HG03045 (cell line): Measurements from ENCODE around the gene GARNL3.

Source experiments
- ATAC-seq: cut with Tn5 transposase; IDR thresholded peaks from one replicate; pipeline ENCODE4 v1.9.1; 2021; ENCODE audit warnings: mild to moderate bottlenecking, moderate library complexity; ENCODE audit not compliant: unreplicated experiment

Gene GARNL3

GRCh38 chr9:127277770-127278169 is 13.2 kb downstream of the GARNL3 start:
- ATAC-seq: no peak

GRCh38 chr9:127278372-127278771 is 13.8 kb downstream of the GARNL3 start:
- ATAC-seq: no peak

GRCh38 chr9:127279717-127280285 is 15.2 kb downstream of the GARNL3 start:
- no peak for ATAC-seq

- no peak for ATAC-seq
Observed at GRCh38 chr9:127280880-127281660, 16.5 kb downstream of the GARNL3 start.

- ATAC-seq: no peak
Observed at GRCh38 chr9:127281891-127282290, 17.3 kb downstream of the GARNL3 start.

GRCh38 chr9:127282611-127283010 is 18.0 kb downstream of the GARNL3 start:
- no peak for ATAC-seq

GRCh38 chr9:127283135-127283534 is 18.6 kb downstream of the GARNL3 start:
- ATAC-seq: no peak

- no peak for ATAC-seq
Observed at GRCh38 chr9:127283917-127284497, 19.4 kb downstream of the GARNL3 start.

- ATAC-seq: no peak
Observed at GRCh38 chr9:127285965-127286364, 21.4 kb downstream of the GARNL3 start.

GRCh38 chr9:127290561-127291065 is 26.0 kb downstream of the GARNL3 start:
- ATAC-seq: no peak

GRCh38 chr9:127291246-127291778 is 26.7 kb downstream of the GARNL3 start:
- ATAC-seq: no peak

- no peak for ATAC-seq
Observed at GRCh38 chr9:127292415-127292814, 27.8 kb downstream of the GARNL3 start.

GRCh38 chr9:127293328-127293727 is 28.8 kb downstream of the GARNL3 start:
- ATAC-seq: no peak

- no peak for ATAC-seq
Observed at GRCh38 chr9:127293767-127294166, 29.2 kb downstream of the GARNL3 start.

GRCh38 chr9:127295005-127295404 is 30.4 kb downstream of the GARNL3 start:
- no peak for ATAC-seq

GRCh38 chr9:127300886-127301447 is 36.4 kb downstream of the GARNL3 start:
- no peak for ATAC-seq

GRCh38 chr9:127303830-127304229 is 39.3 kb downstream of the GARNL3 start:
- ATAC-seq: no peak

GRCh38 chr9:127305206-127305837 is 40.7 kb downstream of the GARNL3 start:
- no peak for ATAC-seq

GRCh38 chr9:127305838-127306226 is 41.3 kb downstream of the GARNL3 start:
- ATAC-seq: no peak

- no peak for ATAC-seq
Observed at GRCh38 chr9:127307802-127308201, 43.2 kb downstream of the GARNL3 start.
